GM20431 (cell line): ENCODE data around the gene ERLEC1.
"Not testable (repeated sequence)": the region's sequence is repeated elsewhere in the genome, so short reads cannot be mapped to it uniquely, and the experiment has no call there.

Experiments used
- in situ Hi-C: fragments of 300-500 bp; cut with MseI, MboI; formaldehyde crosslinking; loops from one replicate; pipeline ENCODE4 v1.15.0; 2020; ENCODE audit warnings: low sequenced_read_pairs; ENCODE audit not compliant: unreplicated experiment

ERLEC1 gene

GRCh38 chr2:53827398-53828175, 40.7 kb downstream of the ERLEC1 start:
- in situ Hi-C loops: no loop called here

GRCh38 chr2:53828331-53828730, 41.5 kb downstream of the ERLEC1 start:
- in situ Hi-C loops: no loop called here

GRCh38 chr2:53829273-53829979, 42.6 kb downstream of the ERLEC1 start:
- in situ Hi-C loops: no loop called here

GRCh38 chr2:53829980-53830290, 43.1 kb downstream of the ERLEC1 start:
- in situ Hi-C loops: not testable (repeated sequence)

DNA sequence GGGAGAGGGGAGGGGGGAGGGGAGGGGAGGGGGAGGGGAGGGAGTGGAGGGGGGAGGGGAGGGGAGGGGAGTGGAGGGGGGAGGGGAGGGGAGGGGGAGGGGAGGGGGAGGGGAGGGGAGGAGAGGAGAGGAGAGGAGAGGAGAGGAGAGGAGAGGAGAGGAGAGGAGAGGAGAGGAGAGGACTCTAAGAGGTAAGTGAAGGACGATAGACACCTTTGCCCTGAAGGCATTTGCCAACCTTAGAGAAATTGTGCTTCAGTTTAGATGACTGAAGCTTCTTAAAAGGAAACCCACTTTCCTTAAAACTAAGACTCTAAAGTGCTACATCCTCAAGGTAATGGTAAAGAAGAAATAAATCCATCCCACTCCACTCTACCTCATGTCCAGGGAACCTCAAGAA, 53.7 kb downstream of the ERLEC1 start:
- in situ Hi-C loops: no loop called here

GRCh38 chr2:53841651-53842050, 54.8 kb downstream of the ERLEC1 start:
- in situ Hi-C loops: not testable (repeated sequence)

GRCh38 chr2:53842891-53843290, 56.0 kb downstream of the ERLEC1 start:
- in situ Hi-C loops: no loop called here

DNA sequence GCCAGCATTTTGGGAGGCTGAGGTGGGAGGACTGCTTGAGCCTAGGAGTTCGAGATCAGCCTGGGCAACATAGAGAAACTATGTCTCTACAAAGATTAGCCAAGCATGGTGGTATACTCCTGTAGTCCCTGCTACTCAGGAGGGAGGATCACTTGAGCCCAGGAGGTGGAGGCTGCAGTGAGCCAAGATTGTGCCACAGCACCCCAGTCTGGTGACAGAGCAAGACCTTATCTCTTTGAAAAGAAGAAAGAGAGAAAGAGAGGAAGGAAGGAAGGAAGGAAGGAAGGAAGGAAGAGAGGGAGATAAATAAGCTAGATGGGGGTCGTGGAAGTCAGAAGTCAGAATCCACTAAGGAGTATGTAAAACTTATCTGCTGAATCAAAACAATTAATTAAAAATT, 56.8 kb downstream of the ERLEC1 start:
- in situ Hi-C loops: no loop called here

DNA sequence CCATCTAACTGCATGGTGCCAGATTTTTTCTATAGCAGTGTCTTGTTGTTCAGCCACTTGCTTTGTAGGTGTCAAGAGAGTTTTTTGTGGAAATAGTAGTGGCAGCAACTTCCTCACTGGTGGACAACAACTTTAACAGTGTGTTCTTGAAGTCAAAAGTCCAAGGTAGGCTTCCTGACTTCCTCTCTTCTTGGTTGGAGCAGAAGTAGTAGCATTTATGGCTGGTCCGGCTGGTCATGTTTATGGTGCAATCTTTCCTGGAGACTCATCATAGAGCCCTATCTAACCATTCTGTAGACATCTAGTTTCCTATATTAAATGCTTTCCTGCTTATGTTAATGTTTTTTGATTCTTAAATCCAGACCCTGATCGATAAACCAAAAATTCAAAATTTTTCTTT, 61.2 kb downstream of the ERLEC1 start:
- in situ Hi-C loops: no loop called here

- in situ Hi-C loops: not testable (repeated sequence)
Measured at GRCh38 chr2:53851052-53851757, 64.4 kb downstream of the ERLEC1 start.

DNA sequence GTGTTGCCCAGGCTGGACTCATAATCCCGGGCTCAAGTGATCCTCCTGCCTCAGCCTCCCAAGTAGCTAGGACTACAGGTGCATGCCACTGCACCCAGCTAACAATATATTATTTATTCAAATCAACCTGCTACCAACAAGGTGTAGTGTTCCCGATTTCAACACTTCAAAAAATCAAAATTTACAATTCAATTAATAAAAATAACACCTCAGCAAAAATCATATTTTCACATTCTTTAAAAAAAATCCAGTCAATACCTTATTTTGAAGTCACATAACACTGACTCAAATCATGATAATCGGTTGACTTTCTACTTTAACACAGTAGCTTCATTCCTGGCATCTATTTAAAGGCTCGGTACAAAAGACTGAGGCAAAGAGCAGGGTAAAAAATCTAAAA, 65.7 kb downstream of the ERLEC1 start:
- in situ Hi-C loops: no loop called here

GRCh38 chr2:53854678-53855077, 67.8 kb downstream of the ERLEC1 start:
- in situ Hi-C loops: no loop called here

- in situ Hi-C loops: no loop called here
Measured at GRCh38 chr2:53856272-53856671, 69.4 kb downstream of the ERLEC1 start.

GRCh38 chr2:53859206-53860181, 72.7 kb downstream of the ERLEC1 start, which contains the start of gene GPR75:
Gene GPR75, minus strand, starts transcription at chr2:53859967. Its CDS starts 5,211 bp downstream, at chr2:53854756.
- in situ Hi-C loops: no loop called here

GRCh38 chr2:53861824-53862223, 75.0 kb downstream of the ERLEC1 start:
- in situ Hi-C loops: no loop called here

DNA sequence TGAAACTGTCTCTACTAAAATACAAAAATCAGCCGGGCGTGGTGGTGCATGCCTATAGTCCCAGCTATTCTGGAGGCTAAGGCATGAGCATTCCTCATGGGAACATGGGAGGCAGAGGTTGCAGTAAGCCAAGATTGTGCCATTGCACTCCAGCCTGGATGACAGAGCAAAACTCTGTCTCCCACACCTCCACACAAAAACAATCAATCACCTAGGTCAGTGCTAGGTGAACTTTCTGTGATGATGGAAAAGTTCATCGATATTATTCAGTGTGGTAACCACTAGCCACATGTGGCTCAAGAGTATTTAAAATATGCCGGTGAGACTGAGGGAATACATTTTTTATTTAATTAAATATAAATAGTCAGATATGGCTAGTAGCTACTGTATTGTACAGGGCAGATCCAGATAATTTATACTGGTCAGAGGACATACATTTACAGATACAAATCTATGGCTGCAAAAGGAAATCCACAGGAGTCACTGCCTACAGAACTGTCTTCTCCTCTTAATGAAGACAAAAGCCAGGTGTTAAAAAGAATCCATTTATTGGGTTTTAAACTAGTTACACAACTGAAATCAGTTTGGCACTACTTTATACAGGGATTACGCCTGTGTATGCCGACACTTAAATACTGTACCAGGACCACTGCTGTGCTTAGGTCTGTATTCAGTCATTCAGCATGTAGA, 76.8 kb downstream of the ERLEC1 start:
- in situ Hi-C loops: no loop called here

GRCh38 chr2:53865264-53865663, 78.4 kb downstream of the ERLEC1 start:
- in situ Hi-C loops: no loop called here

DNA sequence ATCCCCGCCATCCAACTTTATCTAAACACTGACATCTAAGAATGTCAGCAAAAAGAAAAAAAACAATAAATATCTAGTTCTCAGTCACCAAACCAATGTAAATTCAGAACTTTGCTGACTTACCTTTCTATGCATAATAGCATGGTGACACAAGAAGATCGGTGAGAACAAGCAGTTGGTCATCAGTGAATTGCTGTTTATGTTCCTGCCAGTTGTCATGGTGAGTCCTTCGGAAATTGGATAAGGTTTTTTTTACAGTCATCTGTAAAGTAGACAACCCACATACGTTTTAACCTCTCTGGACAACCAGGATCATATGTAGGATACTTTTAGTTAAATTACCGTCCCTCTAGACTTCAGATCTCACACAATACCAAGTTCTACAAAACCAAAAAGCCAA, 79.1 kb downstream of the ERLEC1 start:
- in situ Hi-C loops: no loop called here

- in situ Hi-C loops: no loop called here
Measured at GRCh38 chr2:53867169-53867568, 80.3 kb downstream of the ERLEC1 start.
